ENCODE data around the gene ATG13.

Gene ATG13

DNA sequence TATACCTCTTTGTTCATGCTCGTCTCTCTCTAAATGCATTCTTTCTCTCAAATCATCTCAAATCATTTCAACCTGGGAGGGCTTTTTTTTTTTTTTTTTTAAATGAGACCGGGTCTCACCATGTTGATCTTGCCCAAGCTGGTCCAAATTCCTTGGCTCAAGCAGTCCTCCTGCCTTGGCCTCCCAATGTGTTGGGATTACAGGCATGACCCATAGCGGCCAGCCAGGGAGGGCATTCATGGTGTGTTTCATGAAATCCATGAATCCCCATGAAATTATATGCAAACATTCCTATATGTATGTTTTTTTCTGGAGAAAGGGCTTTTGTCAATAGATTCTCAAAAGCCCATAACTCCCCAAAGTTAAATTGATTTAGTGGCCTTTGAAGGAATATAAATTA, 26.2 kb downstream of the ATG13 start:
- no peak for DNase-seq
- TF ChIP-seq POLR2A (IDR thresholded peaks at IDR 0.05; ENCODE audit: low read length), result no peak
- TF ChIP-seq GATA1 (IDR thresholded peaks at IDR 0.05; ENCODE audit: low read depth, low read length), result no peak

GRCh38 chr11:46643986-46644385, 26.6 kb downstream of the ATG13 start:
- TF ChIP-seq POLR2A (IDR thresholded peaks at IDR 0.05; ENCODE audit: low read length), result no peak
- no peak for TF ChIP-seq GATA1 (IDR thresholded peaks at IDR 0.05; ENCODE audit: low read depth, low read length)
- no peak for DNase-seq

DNA sequence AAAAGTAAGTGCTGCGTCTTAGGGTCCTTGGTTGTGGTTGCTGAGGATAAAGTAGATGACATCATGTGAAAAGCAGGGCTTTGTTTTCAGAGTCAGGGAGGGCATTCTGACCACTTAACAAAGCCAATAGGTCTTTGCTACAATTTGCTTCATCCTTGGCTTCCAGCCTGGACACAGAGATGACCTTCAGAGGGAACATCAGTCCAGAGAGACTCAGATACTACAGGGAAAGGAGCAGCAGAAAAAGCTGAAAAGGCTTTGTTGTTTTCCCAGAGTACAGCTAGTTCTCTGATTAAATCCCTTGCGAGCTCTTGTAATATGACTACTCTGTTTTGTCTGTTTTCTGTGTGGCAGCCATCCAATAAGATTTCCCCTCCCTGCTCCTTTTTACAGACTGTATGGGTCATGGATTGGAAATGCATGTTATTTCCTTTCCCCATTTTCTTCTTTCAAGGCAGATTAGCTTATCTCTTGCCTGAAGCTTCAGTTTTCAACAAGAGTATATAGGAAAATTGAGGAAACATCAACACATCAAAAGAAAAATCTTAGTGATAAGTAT, 31.9 kb downstream of the ATG13 start:
- TF ChIP-seq POLR2A (IDR thresholded peaks at IDR 0.05; ENCODE audit: low read length), result no peak
- TF ChIP-seq GATA1 (IDR thresholded peaks at IDR 0.05; ENCODE audit: low read depth, low read length), result no peak
- DNase-seq, result no peak

DNA sequence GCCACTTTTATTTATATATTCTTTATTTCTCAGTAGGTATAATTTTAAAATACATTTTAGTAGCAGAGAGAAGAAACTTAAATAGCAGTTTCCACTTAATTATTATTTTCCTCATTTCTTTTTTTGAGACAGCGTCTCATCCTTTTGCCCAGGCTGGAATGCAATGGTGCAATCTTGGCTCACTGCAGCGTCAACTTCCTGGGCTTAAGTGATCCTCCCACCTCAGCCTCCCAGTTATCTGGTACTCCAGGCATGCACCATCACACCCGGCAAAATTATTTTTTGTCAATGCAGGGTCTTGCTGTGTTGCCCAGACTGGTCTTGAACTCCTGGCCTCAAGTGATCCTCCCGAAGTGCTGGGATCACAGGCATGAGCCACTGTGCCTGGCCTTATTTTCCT, 38.3 kb downstream of the ATG13 start:
- no peak for DNase-seq
- TF ChIP-seq GATA1 (IDR thresholded peaks at IDR 0.05; ENCODE audit: low read depth, low read length), result no peak
- TF ChIP-seq POLR2A (IDR thresholded peaks at IDR 0.05; ENCODE audit: low read length), result no peak

DNA sequence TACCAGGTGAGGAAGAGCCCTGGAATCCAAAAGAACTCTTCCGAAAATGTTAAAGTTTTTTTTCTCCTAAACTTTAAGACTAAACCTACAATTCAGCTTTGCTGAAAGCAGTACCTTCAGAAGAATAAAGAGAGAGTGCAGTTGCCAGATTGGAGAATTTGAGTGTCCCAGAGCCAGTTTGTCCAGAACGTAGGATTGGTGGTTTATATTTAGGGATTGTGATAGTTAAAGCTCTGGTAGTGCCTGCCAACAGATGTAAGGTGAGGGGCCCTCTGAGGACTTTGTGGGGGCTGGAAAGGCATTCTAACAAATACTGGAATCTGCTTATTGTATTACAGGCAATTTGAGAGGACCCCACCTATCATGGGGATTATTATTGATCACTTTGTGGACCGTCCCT, 39.8 kb downstream of the ATG13 start:
- no peak for DNase-seq
- TF ChIP-seq POLR2A (IDR thresholded peaks at IDR 0.05; ENCODE audit: low read length), result no peak
- no peak for TF ChIP-seq GATA1 (IDR thresholded peaks at IDR 0.05; ENCODE audit: low read depth, low read length)

GRCh38 chr11:46658259-46658658, 40.9 kb downstream of the ATG13 start:
- TF ChIP-seq POLR2A (IDR thresholded peaks at IDR 0.05; ENCODE audit: low read length), result no peak
- no peak for TF ChIP-seq GATA1 (IDR thresholded peaks at IDR 0.05; ENCODE audit: low read depth, low read length)
- no peak for DNase-seq

DNA sequence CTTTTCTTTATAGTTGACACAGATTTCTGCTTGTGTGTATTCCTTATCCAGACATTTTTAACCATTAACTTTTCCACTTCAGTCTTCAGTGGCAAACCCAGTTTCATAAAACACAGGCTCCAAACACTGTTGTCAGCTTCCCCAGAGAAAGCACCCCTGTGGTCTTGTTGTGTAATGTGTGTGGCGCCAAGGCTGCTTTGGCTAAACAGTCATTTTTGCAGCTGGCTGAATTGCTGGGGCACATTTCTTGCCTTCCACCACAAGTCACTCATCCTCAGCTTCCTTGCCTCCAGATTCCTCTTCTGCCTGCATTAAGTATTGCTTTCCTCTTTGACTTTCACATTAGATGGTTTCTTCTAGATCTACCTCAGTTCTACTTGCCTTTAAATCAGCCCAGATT, 42.6 kb downstream of the ATG13 start:
- TF ChIP-seq POLR2A (IDR thresholded peaks at IDR 0.05; ENCODE audit: low read length), result no peak
- TF ChIP-seq GATA1 (IDR thresholded peaks at IDR 0.05; ENCODE audit: low read depth, low read length), result no peak
- no peak for DNase-seq

DNA sequence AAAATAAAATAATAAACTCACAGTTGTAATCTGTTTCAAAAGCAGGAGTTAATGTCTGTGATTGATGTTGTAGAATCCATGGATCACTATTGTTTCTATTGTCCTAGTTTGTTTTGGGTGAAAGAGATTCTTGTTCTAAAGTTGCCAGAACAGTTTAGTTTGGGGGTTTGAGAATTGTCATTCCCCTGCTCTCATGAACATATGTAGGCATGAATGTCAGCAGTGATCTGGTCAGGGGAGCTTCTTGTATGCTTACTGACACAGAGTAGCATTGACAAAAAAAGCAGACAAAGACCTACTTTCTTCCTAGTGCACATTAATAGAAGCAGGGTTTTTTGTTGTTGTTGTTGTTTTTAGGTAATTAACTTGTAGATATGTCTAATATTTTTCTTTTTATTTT, 44.5 kb downstream of the ATG13 start:
- DNase-seq, result no peak

DNA sequence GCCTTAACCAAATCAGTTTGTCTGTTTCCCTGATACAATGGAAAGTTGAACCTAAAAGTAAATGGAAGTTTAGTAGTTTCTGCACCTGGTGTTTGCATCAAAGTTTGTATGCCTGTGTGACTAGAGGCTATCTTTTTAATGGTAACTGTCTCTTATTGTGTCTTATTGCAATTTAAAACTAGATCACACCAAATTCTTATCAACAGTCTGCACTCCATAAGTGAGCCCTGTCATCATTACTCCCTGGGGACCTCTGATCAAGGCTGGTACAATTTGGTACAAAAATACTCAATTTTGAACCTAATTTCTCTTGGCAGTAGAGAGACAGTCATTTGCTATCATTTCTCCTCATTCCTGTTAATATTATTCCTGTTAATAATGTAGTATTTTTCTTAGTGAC, 45.0 kb downstream of the ATG13 start:
- TF ChIP-seq POLR2A (IDR thresholded peaks at IDR 0.05; ENCODE audit: low read length), result no peak
- TF ChIP-seq GATA1 (IDR thresholded peaks at IDR 0.05; ENCODE audit: low read depth, low read length), result no peak

More for the DNA sequence above, 44.5 kb downstream of the ATG13 start:
- no peak for TF ChIP-seq POLR2A (IDR thresholded peaks at IDR 0.05; ENCODE audit: low read length)
- no peak for TF ChIP-seq GATA1 (IDR thresholded peaks at IDR 0.05; ENCODE audit: low read depth, low read length)

GRCh38 chr11:46663277-46663940, 46.1 kb downstream of the ATG13 start:
- no peak for DNase-seq
- TF ChIP-seq POLR2A (IDR thresholded peaks at IDR 0.05; ENCODE audit: low read length) (no peak), GATA1 (IDR thresholded peaks at IDR 0.05; ENCODE audit: low read depth, low read length) (no peak)

More for the DNA sequence above, 45.0 kb downstream of the ATG13 start:
- peak; percentile 47 to 80 for DNase-seq

- DNase-seq, result peak; percentile 61 to 66
- TF ChIP-seq POLR2A (IDR thresholded peaks at IDR 0.05; ENCODE audit: low read length) (no peak), GATA1 (IDR thresholded peaks at IDR 0.05; ENCODE audit: low read depth, low read length) (no peak)
Observed at GRCh38 chr11:46664612-46665011, 47.3 kb downstream of the ATG13 start.

DNA sequence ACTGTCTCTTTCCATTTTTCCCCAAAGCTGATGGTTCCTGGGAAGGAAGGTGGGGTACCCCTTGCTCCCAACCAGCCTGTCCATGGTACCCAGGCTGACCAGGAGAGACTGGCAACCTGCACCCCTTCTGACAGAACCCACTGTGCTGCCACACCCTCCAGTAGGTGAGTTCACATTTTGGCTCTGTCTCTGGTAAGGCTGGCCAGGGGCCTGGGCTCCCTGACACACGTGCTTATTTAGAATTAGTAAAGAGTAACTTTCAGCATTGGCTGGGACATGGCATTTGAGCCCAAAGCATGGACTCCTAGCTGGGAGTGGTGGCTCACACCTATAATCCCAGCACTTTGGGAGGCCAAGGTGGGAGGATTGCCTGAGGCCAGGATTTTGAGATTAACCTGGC, 48.0 kb downstream of the ATG13 start:
- DNase-seq, result no peak
- TF ChIP-seq GATA1 (IDR thresholded peaks at IDR 0.05; ENCODE audit: low read depth, low read length), result no peak
- TF ChIP-seq POLR2A (IDR thresholded peaks at IDR 0.05; ENCODE audit: low read length), result no peak

- no peak for TF ChIP-seq GATA1 (IDR thresholded peaks at IDR 0.05; ENCODE audit: low read depth, low read length)
- no peak for TF ChIP-seq POLR2A (IDR thresholded peaks at IDR 0.05; ENCODE audit: low read length)
- no peak for DNase-seq
Observed at GRCh38 chr11:46666516-46666915, 49.2 kb downstream of the ATG13 start.

DNA sequence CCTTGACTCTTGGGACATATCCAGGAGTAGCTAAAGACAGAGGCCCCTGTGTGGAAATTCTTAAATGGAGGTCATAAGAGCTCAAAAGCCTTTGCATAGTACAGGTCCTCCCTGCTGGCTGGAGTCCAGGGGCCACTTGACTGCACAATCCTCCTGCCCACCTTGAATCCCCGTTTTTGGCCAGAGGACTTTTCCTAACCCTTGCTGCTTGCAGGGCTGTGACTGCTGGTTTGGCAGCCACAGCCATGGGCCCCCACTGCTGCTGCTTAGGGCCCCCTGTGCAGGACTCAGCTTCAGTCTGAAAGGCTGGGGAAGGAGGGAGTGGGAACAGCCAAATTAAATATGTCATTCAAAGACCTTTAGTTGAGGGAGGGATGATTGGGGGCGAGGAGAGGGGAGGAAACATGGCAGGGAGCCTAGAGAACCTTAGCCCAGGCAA, 49.7 kb downstream of the ATG13 start:
- DNase-seq, result no peak
- no peak for TF ChIP-seq GATA1 (IDR thresholded peaks at IDR 0.05; ENCODE audit: low read depth, low read length)

- no peak for DNase-seq
- TF ChIP-seq GATA1 (IDR thresholded peaks at IDR 0.05; ENCODE audit: low read depth, low read length) (no peak), POLR2A (IDR thresholded peaks at IDR 0.05; ENCODE audit: low read length) (no peak)
Observed at GRCh38 chr11:46668480-46669085, 51.2 kb downstream of the ATG13 start.

Measured in erythroblast (primary cell).